Liver (tissue), 9 donors: Measurements from ENCODE around the gene ST7. TPM values are rescaled to one million over a fixed set of nuclear protein-coding genes. Genes with fewer than 3 reads are reported as not detected.

ENCODE experiments used
- DNase-seq: peaks from one replicate; pipeline ENCODE4 v3.0.0-alpha.2; 2017; ENCODE audit warnings: low spot score
- H3K27ac ChIP-seq, 2 donors: one replicate each; pipeline ENCODE4 v1.7.0; 2013; ENCODE audit warnings: inconsistent platforms in 2 of 2, low read length in 2 of 2, control low read depth in 1 of 2, low read depth in 1 of 2, mild to moderate bottlenecking in 1 of 2
- H3K27me3 ChIP-seq, 4 donors: one replicate each; pipeline versions ENCODE4 v1.6.1 to v1.7.0; 2013; ENCODE audit warnings: low read length in 3 of 4, inconsistent platforms in 1 of 4, mild to moderate bottlenecking in 1 of 4, moderate library complexity in 1 of 4; ENCODE audit not compliant: control insufficient read depth in 4 of 4, insufficient read depth in 4 of 4
- H3K36me3 ChIP-seq, 4 donors: one replicate each; pipeline versions ENCODE4 v1.6.1 to v1.7.0; 2013; ENCODE audit warnings: low read length in 3 of 4, mild to moderate bottlenecking in 3 of 4, low read depth in 1 of 4, moderate library complexity in 1 of 4; ENCODE audit not compliant: control insufficient read depth in 4 of 4, insufficient read depth in 3 of 4
- H3K4me1 ChIP-seq, 4 donors: one replicate each; pipeline versions ENCODE4 v1.6.1 to v1.7.0; 2013; ENCODE audit warnings: low read length in 3 of 4, mild to moderate bottlenecking in 3 of 4, moderate library complexity in 1 of 4; ENCODE audit not compliant: control insufficient read depth in 4 of 4, insufficient read depth in 4 of 4
- H3K4me3 ChIP-seq, 3 donors: one replicate each; pipeline versions ENCODE4 v1.6.1 to v1.7.0; 2013; ENCODE audit warnings: low read length in 3 of 3, control low read depth in 1 of 3, low read depth in 1 of 3, mild to moderate bottlenecking in 1 of 3
- H3K9ac ChIP-seq, 2 donors: one replicate each; pipeline ENCODE4 v1.7.0; 2013; ENCODE audit warnings: low read length in 2 of 2, mild to moderate bottlenecking in 2 of 2, moderate library complexity in 2 of 2, control low read depth in 1 of 2, low read depth in 1 of 2
- H3K9me3 ChIP-seq, 4 donors: one replicate each; pipeline versions ENCODE4 v1.6.1 to v1.7.0; 2013; ENCODE audit warnings: low read length in 3 of 4; ENCODE audit not compliant: control insufficient read depth in 4 of 4
- EGR1 ChIP-seq, 2 donors: IDR thresholded peaks; 2 replicates each; pipeline ENCODE4 v1.6.1; 2016 to 2018; ENCODE audit warnings: antibody characterized with exemption in 2 of 2, low read depth in 2 of 2
- FOXA1 ChIP-seq: IDR thresholded peaks from 2 replicates; pipeline ENCODE4 v1.6.1; 2016; ENCODE audit warnings: antibody characterized with exemption
- FOXA2 ChIP-seq: IDR thresholded peaks from 2 replicates; pipeline ENCODE4 v1.6.1; 2016; ENCODE audit warnings: antibody characterized with exemption
- GABPA ChIP-seq, 2 donors: IDR thresholded peaks in 1 of 2; conservative IDR thresholded peaks in 1 of 2; 2 replicates each; pipeline ENCODE4 v1.6.1; 2016; ENCODE audit warnings: antibody characterized with exemption in 2 of 2, mild to moderate bottlenecking in 1 of 2, moderate library complexity in 1 of 2
- HNF4A ChIP-seq, 2 donors: conservative IDR thresholded peaks; 2 replicates each; pipeline ENCODE4 v1.6.1; 2016; ENCODE audit warnings: antibody characterized with exemption in 2 of 2, mild to moderate bottlenecking in 2 of 2
- HNF4G ChIP-seq: IDR thresholded peaks from 2 replicates; pipeline ENCODE4 v1.6.1; 2016; ENCODE audit warnings: antibody characterized with exemption
- JUND ChIP-seq, 2 donors: IDR thresholded peaks; 2 replicates each; pipeline ENCODE4 v1.6.1; 2016; ENCODE audit warnings: antibody characterized with exemption in 2 of 2
- RXRA ChIP-seq, 2 donors: IDR thresholded peaks; 2 replicates each; pipeline ENCODE4 v1.6.1; 2017 to 2018; ENCODE audit warnings: antibody characterized with exemption in 2 of 2, mild to moderate bottlenecking in 1 of 2
- SP1 ChIP-seq: IDR thresholded peaks from 2 replicates; pipeline ENCODE4 v1.6.1; 2018; ENCODE audit warnings: antibody characterized with exemption, mild to moderate bottlenecking
- TAF1 ChIP-seq: conservative IDR thresholded peaks from 2 replicates; pipeline ENCODE4 v1.6.1; 2016; ENCODE audit warnings: antibody characterized with exemption, mild to moderate bottlenecking
- WGBS: extraction: QIAGEN DNeasy Blood & Tissue Kit; methylation state at CpG from one replicate; pipeline ENCODE4 v1.1.7; 2013; 5-methylcytosine and 5-hydroxymethylcytosine counted together
- polyA plus RNA-seq, 2 donors: library from polyadenylated mRNA; stranded (reverse) in 1 of 2; unstranded in 1 of 2; fragments of 200-250 nt in 1 of 2; fragments of >200 nt in 1 of 2; fragmentation: Nextera tagmentation in 1 of 2; extraction: Ambion mirVana in 1 of 2; gene quantifications; one replicate each; pipeline versions ENCODE4 v1.2.1 to v1.2.3, GENCODE V29; 2013 to 2015
- total RNA-seq, 2 donors: library from RNA; depleted of rRNA; stranded (reverse); fragments of >200 nt; gene quantifications; one replicate each; pipeline ENCODE4 v1.2.3, GENCODE V29; 2014
- TF ChIP-seq, protein P1 (sequence below): IDR thresholded peaks from 2 replicates; pipeline ENCODE4 v1.6.1; 2016; ENCODE audit warnings: antibody characterized with exemption
- TF ChIP-seq, protein P2 (sequence below): IDR thresholded peaks from 2 replicates; pipeline ENCODE4 v1.6.1; 2016; ENCODE audit warnings: antibody characterized with exemption, mild to moderate bottlenecking
- TF ChIP-seq, protein P3 (sequence below): IDR thresholded peaks from 2 replicates; pipeline ENCODE4 v1.6.1; 2016; ENCODE audit warnings: antibody characterized with exemption
- TF ChIP-seq, protein P4 (sequence below): IDR thresholded peaks from 2 replicates; pipeline ENCODE4 v1.6.1; 2016; ENCODE audit warnings: antibody characterized with exemption
- donor health status: healthy.
- donor health status: healthy.
- donor health status: healthy.
- donor health status: healthy.
- donor health status: healthy.

ST7 gene
- total and polyA plus RNA-seq, 4 donors = 13.5 to 30.7 (median 22.6) TPM

DNA sequence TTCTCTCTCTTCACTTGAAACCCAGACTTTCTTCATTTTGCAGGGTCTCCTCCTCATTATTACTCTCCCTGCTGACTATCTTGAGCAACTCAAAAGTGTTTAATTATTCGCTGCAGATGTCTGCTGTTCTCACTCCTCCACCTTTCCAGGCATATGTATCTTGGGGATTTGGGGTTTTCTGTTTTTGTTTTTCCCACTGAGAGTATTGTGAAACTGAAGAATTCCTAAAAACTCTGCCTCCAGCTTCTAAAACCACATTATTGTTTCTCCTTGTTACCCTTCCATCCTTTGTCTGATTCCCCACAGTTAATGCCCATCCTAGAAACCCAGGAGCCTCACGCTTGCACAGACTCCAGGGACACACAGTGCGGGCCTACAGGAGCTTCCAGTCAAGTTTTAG, 318.3 kb downstream of the ST7 start:
- no peaks in the 10 kb centered on the region for H3K36me3 ChIP-seq
- no peak overlapping the region for H3K4me3 ChIP-seq
- H3K9ac ChIP-seq = no peak overlapping the region
- DNase-seq = no peak
- H3K27me3 ChIP-seq = peaks cover 0 to 2% (median 0%) of the 10 kb centered on the region in 4 donors
- no peaks in the 10 kb centered on the region for H3K4me1 ChIP-seq
- H3K9me3 ChIP-seq = peaks cover 0 to under 1% (median 0%) of the 10 kb centered on the region in 4 donors
- WGBS = 86% methylated on average over 3 of the region's 3 CpGs
- TF ChIP-seq, protein P1, sequence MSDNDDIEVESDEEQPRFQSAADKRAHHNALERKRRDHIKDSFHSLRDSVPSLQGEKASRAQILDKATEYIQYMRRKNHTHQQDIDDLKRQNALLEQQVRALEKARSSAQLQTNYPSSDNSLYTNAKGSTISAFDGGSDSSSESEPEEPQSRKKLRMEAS = no peak
- TF ChIP-seq FOXA2 (no peak), TAF1 (no peak), SP1 (no peak), JUND (IDR thresholded peaks at IDR 0.05) (no peak), HNF4A (conservative IDR thresholded peaks at IDR 0.05) (no peak), GABPA (IDR thresholded peaks at IDR 0.05 in 1 of 2, conservative IDR thresholded peaks at IDR 0.05 in 1 of 2) (no peak), HNF4G (no peak), RXRA (IDR thresholded peaks at IDR 0.05) (no peak), FOXA1 (no peak), EGR1 (IDR thresholded peaks at IDR 0.05; ENCODE audit: low read depth in 2 of 2) (no peak)
- TF ChIP-seq, protein P2, sequence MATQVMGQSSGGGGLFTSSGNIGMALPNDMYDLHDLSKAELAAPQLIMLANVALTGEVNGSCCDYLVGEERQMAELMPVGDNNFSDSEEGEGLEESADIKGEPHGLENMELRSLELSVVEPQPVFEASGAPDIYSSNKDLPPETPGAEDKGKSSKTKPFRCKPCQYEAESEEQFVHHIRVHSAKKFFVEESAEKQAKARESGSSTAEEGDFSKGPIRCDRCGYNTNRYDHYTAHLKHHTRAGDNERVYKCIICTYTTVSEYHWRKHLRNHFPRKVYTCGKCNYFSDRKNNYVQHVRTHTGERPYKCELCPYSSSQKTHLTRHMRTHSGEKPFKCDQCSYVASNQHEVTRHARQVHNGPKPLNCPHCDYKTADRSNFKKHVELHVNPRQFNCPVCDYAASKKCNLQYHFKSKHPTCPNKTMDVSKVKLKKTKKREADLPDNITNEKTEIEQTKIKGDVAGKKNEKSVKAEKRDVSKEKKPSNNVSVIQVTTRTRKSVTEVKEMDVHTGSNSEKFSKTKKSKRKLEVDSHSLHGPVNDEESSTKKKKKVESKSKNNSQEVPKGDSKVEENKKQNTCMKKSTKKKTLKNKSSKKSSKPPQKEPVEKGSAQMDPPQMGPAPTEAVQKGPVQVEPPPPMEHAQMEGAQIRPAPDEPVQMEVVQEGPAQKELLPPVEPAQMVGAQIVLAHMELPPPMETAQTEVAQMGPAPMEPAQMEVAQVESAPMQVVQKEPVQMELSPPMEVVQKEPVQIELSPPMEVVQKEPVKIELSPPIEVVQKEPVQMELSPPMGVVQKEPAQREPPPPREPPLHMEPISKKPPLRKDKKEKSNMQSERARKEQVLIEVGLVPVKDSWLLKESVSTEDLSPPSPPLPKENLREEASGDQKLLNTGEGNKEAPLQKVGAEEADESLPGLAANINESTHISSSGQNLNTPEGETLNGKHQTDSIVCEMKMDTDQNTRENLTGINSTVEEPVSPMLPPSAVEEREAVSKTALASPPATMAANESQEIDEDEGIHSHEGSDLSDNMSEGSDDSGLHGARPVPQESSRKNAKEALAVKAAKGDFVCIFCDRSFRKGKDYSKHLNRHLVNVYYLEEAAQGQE = no peak
- TF ChIP-seq, protein P3, sequence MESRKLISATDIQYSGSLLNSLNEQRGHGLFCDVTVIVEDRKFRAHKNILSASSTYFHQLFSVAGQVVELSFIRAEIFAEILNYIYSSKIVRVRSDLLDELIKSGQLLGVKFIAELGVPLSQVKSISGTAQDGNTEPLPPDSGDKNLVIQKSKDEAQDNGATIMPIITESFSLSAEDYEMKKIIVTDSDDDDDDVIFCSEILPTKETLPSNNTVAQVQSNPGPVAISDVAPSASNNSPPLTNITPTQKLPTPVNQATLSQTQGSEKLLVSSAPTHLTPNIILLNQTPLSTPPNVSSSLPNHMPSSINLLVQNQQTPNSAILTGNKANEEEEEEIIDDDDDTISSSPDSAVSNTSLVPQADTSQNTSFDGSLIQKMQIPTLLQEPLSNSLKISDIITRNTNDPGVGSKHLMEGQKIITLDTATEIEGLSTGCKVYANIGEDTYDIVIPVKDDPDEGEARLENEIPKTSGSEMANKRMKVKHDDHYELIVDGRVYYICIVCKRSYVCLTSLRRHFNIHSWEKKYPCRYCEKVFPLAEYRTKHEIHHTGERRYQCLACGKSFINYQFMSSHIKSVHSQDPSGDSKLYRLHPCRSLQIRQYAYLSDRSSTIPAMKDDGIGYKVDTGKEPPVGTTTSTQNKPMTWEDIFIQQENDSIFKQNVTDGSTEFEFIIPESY = no peak
- TF ChIP-seq, protein P4, sequence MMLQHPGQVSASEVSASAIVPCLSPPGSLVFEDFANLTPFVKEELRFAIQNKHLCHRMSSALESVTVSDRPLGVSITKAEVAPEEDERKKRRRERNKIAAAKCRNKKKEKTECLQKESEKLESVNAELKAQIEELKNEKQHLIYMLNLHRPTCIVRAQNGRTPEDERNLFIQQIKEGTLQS = no peak
- H3K27ac ChIP-seq = no peak overlapping the region

DNA sequence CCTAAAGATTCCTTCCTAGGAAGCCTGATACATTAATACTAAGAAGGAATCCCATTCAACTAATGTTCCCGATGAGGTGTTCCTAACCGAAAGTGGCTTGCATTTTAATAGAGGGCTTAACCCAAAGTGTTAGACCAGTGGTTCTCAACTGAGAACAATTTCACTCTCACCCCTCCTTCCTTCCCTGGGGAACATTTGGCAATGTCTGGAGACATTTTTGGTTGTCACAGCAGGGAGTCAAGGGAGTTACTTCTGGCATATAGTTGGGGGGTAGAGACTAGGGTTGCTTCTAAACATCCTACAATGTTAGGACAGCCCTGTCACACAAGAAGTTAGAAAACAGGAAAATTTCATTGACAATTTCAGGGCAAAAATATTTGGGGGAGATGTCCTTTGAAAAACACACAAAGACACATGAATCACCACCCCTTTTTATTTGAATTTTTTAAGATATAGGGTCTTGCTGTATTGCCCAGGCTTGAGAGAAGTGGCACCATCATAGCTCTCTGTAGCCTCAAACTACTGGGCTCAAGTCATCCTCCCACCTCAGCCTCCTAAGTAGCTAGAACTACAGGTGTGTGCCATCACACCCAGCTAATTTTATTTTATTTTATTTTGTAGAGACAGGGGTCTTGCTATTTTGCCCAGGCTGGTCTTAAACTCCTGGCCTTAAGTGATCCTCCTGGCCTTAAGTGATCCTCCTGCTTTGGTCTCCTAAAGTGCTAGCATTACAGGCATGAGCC, 318.9 kb downstream of the ST7 start:
- no peak overlapping the region for H3K4me3 ChIP-seq
- no peaks in the 10 kb centered on the region for H3K4me1 ChIP-seq
- H3K9me3 ChIP-seq = no peaks in the 10 kb centered on the region
- no peak overlapping the region for H3K9ac ChIP-seq
- TF ChIP-seq, protein P2 = no peak
- no peak for DNase-seq
- 91% methylated on average over 2 of the region's 2 CpGs for WGBS
- peaks cover 0 to 2% (median 0%) of the 10 kb centered on the region in 4 donors for H3K27me3 ChIP-seq
- H3K27ac ChIP-seq = no peak overlapping the region
- H3K36me3 ChIP-seq = no peaks in the 10 kb centered on the region
